GM21723 (cell line): ENCODE results near the gene TAF4B.
"Not testable (repeated sequence)": the region's sequence is repeated elsewhere in the genome, so short reads cannot be mapped to it uniquely, and the experiment has no call there.

ENCODE experiments used
- ATAC-seq: cut with Tn5 transposase; IDR thresholded peaks from one replicate; pipeline ENCODE4 v1.9.1; 2021; ENCODE audit warnings: mild to moderate bottlenecking, moderate library complexity; ENCODE audit not compliant: unreplicated experiment

The TAF4B gene

DNA sequence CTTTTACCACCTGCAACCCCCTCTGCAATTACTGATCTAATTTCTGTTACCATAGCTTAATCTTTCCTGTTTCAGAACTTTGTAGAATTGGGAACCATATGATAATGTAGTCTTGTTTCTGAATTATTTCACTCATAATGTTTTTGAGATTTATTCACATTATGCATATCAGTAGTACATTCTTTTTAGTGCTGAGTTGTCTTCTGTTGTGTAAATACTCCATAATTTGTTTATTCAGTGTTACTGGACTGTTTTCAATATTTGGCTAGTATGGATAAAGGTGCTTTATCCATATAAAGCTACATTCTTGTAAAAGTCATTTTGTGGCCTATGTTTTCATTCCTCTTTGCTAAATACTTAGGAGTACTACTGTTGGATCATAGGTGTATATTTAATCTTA is 152.5 kb downstream of the TAF4B start:
- ATAC-seq: no peak

GRCh38 chr18:26381555-26381954 is 155.3 kb downstream of the TAF4B start:
- ATAC-seq: not testable (repeated sequence)

DNA sequence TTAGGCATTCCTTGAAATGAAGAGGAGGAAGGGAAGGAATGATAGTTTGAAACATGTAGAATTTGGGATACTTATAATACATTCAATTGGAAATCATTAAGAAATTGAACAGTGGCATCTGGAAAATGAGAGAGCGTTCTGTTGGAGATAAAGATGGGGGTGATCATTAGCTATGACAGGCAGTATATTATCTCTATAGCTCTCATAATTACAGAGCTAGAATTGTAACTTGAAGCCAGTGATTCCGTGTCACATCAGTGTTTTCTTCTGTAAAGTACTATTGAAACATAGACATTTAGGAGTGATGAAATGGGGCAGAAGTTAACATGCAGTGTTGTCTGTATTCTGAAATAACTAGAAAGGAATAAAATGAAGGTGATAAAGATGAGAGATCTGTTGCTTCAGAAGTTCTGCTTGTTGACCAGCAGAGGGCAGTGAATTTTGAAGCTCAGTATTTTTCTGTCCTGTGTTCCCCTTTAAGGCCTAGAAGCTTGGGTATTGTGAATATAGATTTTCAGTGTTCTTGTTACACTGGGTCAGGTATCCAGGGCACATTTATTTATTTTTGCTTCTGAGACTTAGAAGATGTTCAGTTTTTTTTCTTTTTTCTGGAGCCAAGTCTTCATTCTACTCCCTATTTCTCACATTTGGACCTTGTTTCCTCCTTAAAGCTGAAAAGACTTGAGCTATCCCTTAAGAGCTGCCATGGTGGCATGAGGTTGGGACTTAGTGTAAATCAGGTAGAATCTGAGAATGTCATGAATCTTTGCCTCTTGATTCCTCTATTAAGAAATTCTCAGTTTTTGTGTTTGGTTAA is 157.4 kb downstream of the TAF4B start:
- peak; percentile 73 for ATAC-seq

DNA sequence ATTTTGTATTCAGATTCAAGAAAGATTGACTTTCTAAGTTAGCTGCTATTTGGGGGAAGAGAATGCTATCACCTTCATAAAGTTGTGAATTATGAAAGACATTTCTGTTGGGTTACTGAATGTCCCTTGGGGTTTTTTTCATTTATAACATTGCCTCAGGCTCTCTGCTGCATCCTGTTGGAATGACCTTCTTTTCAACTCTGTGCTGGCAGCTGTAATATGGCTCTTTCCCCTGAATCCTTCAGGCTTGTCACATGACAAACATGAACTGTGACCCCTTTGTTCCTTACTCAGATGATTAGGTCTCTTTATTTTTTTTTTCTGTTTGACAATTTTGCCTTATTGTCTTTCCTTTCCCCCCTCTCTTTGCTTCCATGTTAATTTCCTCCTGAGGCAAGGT is 159.8 kb downstream of the TAF4B start:
- ATAC-seq: no peak

DNA sequence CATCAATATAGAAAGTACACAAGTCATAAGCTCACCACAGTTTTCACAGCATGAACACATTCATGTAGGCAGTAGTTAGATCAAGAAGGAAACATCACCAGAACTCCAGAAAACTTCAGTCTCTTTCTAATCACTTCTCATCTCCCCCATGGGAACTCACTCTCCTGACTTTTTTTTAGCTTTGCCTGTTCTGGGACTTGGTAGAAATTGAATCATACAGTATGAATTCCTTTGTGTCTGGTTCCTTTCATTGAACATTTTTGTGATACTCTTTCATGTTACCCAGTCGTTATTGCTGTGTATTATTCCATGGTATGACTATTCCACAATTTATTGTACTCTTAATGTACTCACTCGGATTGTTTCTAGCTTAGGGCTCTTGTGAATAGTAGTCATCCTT is 160.2 kb downstream of the TAF4B start:
- ATAC-seq: no peak

DNA sequence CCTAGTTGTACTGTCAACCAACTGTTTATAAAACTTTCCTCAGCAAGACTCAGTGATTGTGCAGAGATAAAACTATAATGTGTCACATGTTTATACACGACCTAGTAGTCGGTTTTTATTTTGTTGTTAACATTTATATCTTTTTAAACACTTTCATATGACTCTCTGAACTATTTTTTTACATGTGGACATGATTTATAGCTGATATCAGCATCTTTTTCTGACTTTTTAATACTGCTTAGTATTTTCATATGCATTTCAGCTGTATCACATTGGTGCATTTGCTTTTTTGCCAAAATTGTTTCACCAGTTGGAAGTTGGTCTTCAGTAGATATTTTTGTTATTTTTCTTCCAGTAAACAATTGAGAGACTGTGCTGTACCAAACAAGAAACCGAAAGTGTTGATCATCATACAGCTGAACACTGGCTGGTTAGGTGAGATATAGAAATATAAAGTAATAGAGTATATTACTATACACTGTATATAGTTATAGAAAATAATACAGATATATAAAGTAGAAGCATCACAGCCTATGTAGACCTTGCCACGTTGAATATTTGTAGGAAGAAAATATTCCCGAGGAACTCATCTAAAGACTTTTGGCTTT is 167.9 kb downstream of the TAF4B start:
- ATAC-seq: no peak

DNA sequence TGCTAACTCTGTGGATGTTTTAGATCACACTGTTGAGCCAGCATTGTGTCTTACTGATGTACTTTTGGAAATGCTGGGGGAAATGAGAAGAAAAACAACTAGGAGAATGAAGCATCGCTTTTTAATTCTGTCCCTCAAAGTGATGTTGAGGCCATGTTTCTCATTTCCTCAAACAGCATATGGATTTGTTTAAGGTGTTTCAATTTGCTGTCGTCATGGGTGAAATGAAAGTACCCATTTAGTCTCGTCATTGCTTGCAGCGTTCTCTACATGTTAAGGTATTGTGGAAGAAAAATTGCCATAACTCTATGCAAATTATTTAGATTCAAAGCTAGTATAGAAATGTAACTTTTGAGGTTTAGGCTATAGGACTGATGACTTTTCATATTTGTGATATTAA is 170.8 kb downstream of the TAF4B start:
- ATAC-seq: no peak

GRCh38 chr18:26403491-26403890 is 177.2 kb downstream of the TAF4B start:
- no peak for ATAC-seq

- ATAC-seq: peak; percentile 87
Observed at GRCh38 chr18:26405190-26405801, 179.1 kb downstream of the TAF4B start.

GRCh38 chr18:26406324-26406723 is 180.1 kb downstream of the TAF4B start:
- ATAC-seq: no peak

DNA sequence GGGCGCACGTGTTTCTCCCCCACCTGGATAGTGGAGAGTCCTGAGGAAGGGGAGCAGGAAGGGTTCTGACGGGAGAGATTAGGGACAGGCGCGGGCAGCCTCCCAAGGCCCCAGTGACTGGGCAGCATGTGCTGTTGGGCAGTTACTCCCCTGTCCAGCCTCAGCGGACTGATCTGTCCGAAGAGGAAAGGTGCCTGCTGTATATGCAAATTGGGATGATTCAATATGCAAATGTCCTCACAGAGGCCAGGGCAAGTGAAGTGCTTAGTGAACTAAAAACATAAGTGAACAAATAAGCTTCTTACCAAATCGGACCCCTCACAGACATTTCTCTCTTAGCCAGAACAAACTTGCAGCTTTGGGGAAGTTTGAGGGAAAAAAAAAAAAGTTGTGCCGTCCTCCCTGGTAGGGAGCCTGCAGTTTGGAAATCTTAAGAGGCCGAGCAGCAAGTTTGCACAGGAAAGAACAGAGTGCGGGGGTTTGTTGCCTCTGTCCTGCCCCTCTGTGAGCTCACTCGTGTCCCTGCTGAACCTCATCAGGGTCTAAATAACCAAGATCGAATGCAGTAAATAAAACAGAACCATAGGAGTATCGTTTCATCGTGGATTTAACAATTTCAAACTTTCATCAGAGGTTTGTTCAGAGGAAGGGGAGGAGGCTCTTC is 180.7 kb downstream of the TAF4B start:
- ATAC-seq: no peak

DNA sequence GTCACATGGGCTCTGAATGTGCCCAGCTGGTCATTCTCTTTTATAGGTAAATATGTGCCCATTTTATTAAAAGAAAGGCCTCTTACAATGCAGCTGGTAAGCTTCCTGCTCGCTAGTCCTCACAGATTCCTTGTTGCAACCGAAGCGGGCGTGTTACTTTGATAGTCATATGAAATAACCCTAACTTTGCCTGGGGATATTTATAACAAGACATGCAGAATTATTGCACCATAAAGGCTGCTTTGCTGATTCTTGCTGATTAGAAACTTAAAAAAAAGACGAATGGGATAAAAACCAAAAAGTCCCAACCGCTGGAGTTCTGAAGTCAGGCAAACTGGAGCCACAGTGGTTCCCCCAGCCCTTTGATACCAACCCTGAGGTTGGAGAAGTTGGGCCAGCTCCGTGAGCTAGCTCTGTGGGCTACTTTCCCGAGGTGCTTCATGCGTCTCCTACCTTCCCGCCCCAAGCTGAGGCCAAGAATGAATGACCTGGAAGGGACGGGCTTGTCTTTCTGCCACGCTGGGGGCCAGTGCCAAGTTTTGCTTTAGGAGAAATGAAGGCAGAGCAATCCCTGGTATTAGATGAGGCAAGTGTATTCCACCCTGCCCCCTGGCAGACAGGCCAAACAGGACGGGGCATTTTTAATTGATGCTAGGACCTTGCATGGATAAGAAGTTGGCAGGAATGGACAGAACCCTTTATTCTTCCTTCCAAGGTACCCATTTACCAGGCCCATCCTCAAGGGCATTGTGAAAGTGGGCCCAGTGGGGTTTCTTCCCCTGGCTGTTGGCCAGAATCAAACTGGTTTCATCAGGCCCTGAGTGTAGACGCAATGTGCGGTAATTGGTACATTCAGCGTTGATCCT is 181.7 kb downstream of the TAF4B start:
- ATAC-seq: no peak

- no peak for ATAC-seq
Observed at GRCh38 chr18:26409091-26409490, 182.8 kb downstream of the TAF4B start.

GRCh38 chr18:26414901-26415440 is 188.7 kb downstream of the TAF4B start:
- ATAC-seq: no peak

DNA sequence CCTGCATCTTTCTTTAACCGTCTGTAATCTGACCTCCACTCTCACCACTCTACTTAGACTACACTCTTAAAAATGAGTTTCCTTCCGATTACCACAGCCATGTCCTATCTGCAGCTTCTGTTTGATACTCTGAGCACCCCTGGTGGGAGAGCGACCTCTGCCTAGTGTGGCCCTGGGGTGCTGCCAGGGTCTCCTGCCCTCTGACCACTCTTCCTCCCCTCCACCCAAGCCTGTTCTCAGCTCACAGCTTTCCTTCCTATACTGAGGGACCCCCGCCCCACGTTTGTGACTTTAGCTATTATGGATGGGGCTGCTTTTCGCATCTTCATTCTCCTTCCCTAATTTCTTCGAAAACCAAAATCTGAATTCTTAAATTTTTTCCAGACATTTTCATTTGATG is 189.4 kb downstream of the TAF4B start:
- ATAC-seq: no peak

DNA sequence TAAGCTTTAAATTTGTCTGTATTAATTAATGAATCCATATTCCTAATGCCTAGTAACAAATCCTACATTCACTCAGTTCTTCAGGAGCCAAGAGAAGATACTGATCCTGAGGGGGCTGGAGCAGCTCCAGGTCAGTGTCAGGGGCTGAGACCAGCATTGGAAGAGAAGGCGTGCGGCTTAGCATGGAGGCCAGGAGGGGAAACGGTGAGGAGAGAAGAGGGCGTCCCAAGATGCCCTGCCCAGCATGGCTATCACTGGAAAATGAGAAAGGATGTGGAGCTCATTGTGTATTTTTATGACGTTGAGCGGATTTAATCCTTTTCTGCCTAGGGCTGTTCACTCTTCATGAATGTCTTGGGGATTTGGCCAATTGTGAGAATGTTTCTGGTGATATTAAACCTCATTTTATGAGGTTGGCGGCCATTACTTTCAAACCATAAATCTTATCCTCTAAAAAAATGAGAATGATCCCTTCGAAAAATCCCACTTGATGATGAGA is 190.5 kb downstream of the TAF4B start:
- ATAC-seq: no peak

GRCh38 chr18:26417190-26417589 is 190.9 kb downstream of the TAF4B start:
- no peak for ATAC-seq

- ATAC-seq: no peak
Observed at GRCh38 chr18:26418225-26418624, 192.0 kb downstream of the TAF4B start.

DNA sequence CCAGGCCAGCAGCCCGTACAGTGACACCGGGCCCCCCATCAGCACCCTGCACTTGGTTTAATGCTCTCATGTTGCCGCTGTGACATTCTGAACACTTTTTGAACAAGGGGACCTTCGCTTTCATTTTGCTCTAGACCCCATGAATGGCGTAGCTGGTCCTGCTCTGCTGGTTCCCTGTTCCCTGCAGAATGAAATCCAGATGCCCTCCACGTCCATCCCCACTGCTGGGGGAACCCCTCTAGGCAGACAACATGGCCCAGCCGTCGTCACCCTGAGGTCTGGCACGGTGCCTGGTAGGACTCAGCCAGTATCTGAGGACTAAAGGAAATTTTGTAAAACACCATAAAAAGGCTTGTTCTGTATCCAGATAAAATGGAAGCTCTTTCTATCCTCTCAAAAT is 193.5 kb downstream of the TAF4B start:
- ATAC-seq: no peak

DNA sequence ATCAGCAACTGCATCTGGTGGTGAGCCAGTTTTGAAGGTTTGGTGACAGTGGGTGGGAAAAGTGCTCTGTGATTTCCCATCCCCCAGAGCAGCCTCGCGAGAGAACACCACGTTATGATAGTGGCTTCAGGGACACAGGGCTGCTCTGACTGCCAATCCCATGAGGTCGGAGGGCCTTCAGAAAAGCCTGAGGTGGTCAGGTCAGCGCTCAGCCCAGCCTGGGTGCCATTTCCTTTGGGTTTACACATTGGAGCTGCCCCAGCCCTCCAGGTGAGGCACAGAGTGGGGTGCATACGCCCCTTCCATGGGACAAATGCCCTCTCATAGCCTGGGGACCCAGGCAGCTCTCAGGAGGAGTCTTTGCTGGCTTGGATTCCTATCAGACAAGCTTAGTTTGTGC is 195.3 kb downstream of the TAF4B start:
- no peak for ATAC-seq
